HEK293 (cell line): ENCODE measurements around the gene TDP2.

Experiments
- BCL11A ChIP-seq: fragments of 450-650 bp; formaldehyde crosslinking; IDR thresholded peaks from 2 replicates; pipeline ENCODE4 v1.5.1; 2016; ENCODE audit warnings: low read depth, missing biosample characterization, missing genetic modification characterization
- HOXC10 ChIP-seq: sonication (generic); formaldehyde crosslinking; IDR thresholded peaks from 2 replicates; pipeline ENCODE4 v1.8.1; 2023; ENCODE audit warnings: mild to moderate bottlenecking, missing genetic modification reagents
- KLF8 ChIP-seq: fragments of 450-650 bp; formaldehyde crosslinking; IDR thresholded peaks from 2 replicates; pipeline ENCODE4 v1.5.1; 2016; ENCODE audit warnings: missing biosample characterization, missing genetic modification characterization
- TRIM28 ChIP-seq: IDR thresholded peaks from 2 replicates; pipeline ENCODE4 v1.6.1; 2011; ENCODE audit warnings: low read length, control low read depth, borderline replicate concordance
- WT1 ChIP-seq: fragments of 450-650 bp; formaldehyde crosslinking; IDR thresholded peaks from 2 replicates; pipeline ENCODE4 v1.5.1; 2016; ENCODE audit warnings: missing biosample characterization, missing genetic modification characterization
- YY1 ChIP-seq: fragments of 450-650 bp; formaldehyde crosslinking; IDR thresholded peaks from 2 replicates; pipeline ENCODE4 v1.5.1; 2018; ENCODE audit warnings: missing biosample characterization, missing genetic modification characterization
- ZBTB7A ChIP-seq: fragments of 450-650 bp; formaldehyde crosslinking; IDR thresholded peaks from 2 replicates; pipeline ENCODE4 v1.5.1; 2016; ENCODE audit warnings: low read depth, missing biosample characterization, missing genetic modification characterization
- ZFP41 ChIP-seq: fragments of 450-650 bp; formaldehyde crosslinking; IDR thresholded peaks from 2 replicates; pipeline ENCODE4 v1.5.1; 2016; ENCODE audit warnings: missing biosample characterization, missing genetic modification characterization, borderline replicate concordance
- ZNF112 ChIP-seq: fragments of 450-650 bp; formaldehyde crosslinking; IDR thresholded peaks from 2 replicates; pipeline ENCODE4 v1.5.0; 2017; ENCODE audit warnings: missing biosample characterization, missing genetic modification characterization
- ZNF133 ChIP-seq: fragments of 450-650 bp; formaldehyde crosslinking; IDR thresholded peaks from 2 replicates; pipeline ENCODE4 v1.5.1; 2016; ENCODE audit warnings: missing biosample characterization, missing genetic modification characterization
- ZNF155 ChIP-seq: fragments of 450-650 bp; formaldehyde crosslinking; IDR thresholded peaks from 2 replicates; pipeline ENCODE4 v1.5.1; 2016; ENCODE audit warnings: missing biosample characterization, missing genetic modification characterization
- ZNF23 ChIP-seq: fragments of 450-650 bp; formaldehyde crosslinking; IDR thresholded peaks from 2 replicates; pipeline ENCODE4 v1.5.1; 2016; ENCODE audit warnings: missing biosample characterization, missing genetic modification characterization, borderline replicate concordance
- ZNF274 ChIP-seq, 2 experiments: fragments of 200-500 bp in 1 of 2; fragments of 450-650 bp in 1 of 2; sonication (Bioruptor generic) in 1 of 2; formaldehyde crosslinking in 1 of 2; IDR thresholded peaks; 2 replicates each; pipeline versions ENCODE4 v1.5.1 to v1.6.1; 2014 to 2016; ENCODE audit warnings: borderline replicate concordance in 1 of 2, inconsistent platforms in 1 of 2, low read length in 1 of 2, missing biosample characterization in 1 of 2, missing genetic modification characterization in 1 of 2
- ZNF529 ChIP-seq: fragments of 450-650 bp; formaldehyde crosslinking; IDR thresholded peaks from 2 replicates; pipeline ENCODE4 v1.5.1; 2017; ENCODE audit warnings: missing genetic modification characterization, missing biosample characterization; ENCODE audit not compliant: insufficient replicate concordance
- ZNF530 ChIP-seq: fragments of 450-650 bp; formaldehyde crosslinking; IDR thresholded peaks from 2 replicates; pipeline ENCODE4 v1.5.1; 2016; ENCODE audit warnings: low read depth, missing biosample characterization, missing genetic modification characterization
- ZNF596 ChIP-seq: fragments of 450-650 bp; IDR thresholded peaks from 2 replicates; pipeline ENCODE4 v1.5.0; 2018; ENCODE audit warnings: missing biosample characterization, mild to moderate bottlenecking, missing genetic modification characterization, moderate library complexity
- ZNF660 ChIP-seq: fragments of 450-650 bp; IDR thresholded peaks from 2 replicates; pipeline ENCODE4 v1.5.1; 2018; ENCODE audit warnings: missing biosample characterization, mild to moderate bottlenecking, missing genetic modification characterization
- ZNF747 ChIP-seq: fragments of 450-650 bp; formaldehyde crosslinking; IDR thresholded peaks from 2 replicates; pipeline ENCODE4 v1.5.1; 2016; ENCODE audit warnings: missing biosample characterization, missing genetic modification characterization
- ZNF785 ChIP-seq: fragments of 450-650 bp; formaldehyde crosslinking; IDR thresholded peaks from 2 replicates; pipeline ENCODE4 v1.5.1; 2016; ENCODE audit warnings: missing biosample characterization, missing genetic modification characterization
- ZNF791 ChIP-seq: fragments of 450-650 bp; formaldehyde crosslinking; IDR thresholded peaks from 2 replicates; pipeline ENCODE4 v1.5.1; 2016; ENCODE audit warnings: missing biosample characterization, missing genetic modification characterization
- TF ChIP-seq, protein P1 (sequence below): IDR thresholded peaks from 2 replicates; pipeline ENCODE4 v1.6.1; 2011; ENCODE audit warnings: mild to moderate bottlenecking, low read depth, low read length, borderline replicate concordance
- TF ChIP-seq, protein P2 (sequence below): fragments of 450-650 bp; formaldehyde crosslinking; IDR thresholded peaks from 2 replicates; pipeline ENCODE4 v1.5.1; 2017; ENCODE audit warnings: missing biosample characterization, missing genetic modification characterization
- TF ChIP-seq, protein P3 (sequence below): fragments of 450-650 bp; formaldehyde crosslinking; IDR thresholded peaks from 2 replicates; pipeline ENCODE4 v1.5.1; 2016; ENCODE audit warnings: missing biosample characterization, missing genetic modification characterization
- TF ChIP-seq, protein P4 (sequence below): fragments of 450-650 bp; formaldehyde crosslinking; IDR thresholded peaks from 2 replicates; pipeline ENCODE4 v1.5.1; 2016; ENCODE audit warnings: missing biosample characterization, missing genetic modification characterization
- TF ChIP-seq, protein P5 (sequence below): fragments of 450-650 bp; formaldehyde crosslinking; IDR thresholded peaks from 2 replicates; pipeline ENCODE4 v1.5.1; 2017; ENCODE audit warnings: missing biosample characterization, missing genetic modification characterization
- TF ChIP-seq, protein P6 (sequence below): fragments of 450-650 bp; IDR thresholded peaks from 2 replicates; pipeline ENCODE4 v1.5.1; 2018; ENCODE audit warnings: missing biosample characterization, mild to moderate bottlenecking, missing genetic modification characterization
- TF ChIP-seq, protein P7 (sequence below): fragments of 450-650 bp; formaldehyde crosslinking; IDR thresholded peaks from 2 replicates; pipeline ENCODE4 v1.5.1; 2016; ENCODE audit warnings: missing biosample characterization, missing genetic modification characterization

TDP2 gene

DNA sequence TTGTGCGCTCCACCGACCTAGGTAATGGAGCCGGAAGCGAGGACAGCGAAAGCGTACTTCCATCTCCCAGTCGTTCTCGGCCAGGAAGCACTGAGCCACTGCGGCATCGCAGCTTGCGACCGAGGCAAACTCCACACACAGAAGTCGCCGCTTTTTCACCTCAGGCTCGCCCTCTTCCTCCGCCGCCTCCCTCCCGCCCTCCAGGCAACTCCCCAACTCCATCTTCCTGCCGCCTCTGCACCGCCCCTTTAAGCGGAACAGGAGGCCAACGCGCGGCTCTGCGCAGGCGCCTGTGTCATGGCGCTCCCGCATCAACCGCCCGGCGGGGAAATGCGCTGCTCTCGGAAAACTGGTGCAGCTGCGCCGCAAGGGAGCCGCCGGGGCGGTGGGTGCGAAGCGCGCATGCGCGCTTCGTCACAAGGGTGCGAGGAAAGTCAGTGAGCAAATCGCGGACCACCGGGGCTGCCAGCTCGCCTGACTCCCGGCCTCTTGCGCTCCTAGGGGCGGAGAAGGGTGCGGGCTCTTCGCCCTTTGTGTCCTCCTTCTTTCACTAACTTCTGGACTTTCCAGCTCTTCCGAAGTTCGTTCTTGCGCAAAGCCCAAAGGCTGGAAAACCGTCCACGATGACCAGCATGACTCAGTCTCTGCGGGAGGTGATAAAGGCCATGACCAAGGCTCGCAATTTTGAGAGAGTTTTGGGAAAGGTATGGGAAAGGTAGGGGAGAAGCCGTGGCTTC, at the start of gene TDP2, which contains the start of gene ACOT13 (continued):
- TF ChIP-seq TRIM28 (peak; percentile 57; the same call in 1 of the 2 replicates), ZNF747 (tag by site-specific recombination) (no peak), ZNF785 (tag by site-specific recombination) (no peak), ZBTB7A (tag by site-specific recombination) (no peak), ZNF529 (tag by site-specific recombination) (no peak), HOXC10 (CRISPR knock-in tag) (peak; percentile 57; the same call in 1 of the 2 replicates), ZNF274 (IDR thresholded peaks at IDR 0.05; ENCODE audit: low read length) (no peak), ZNF274 (tag by site-specific recombination; IDR thresholded peaks at IDR 0.05; ENCODE audit: borderline replicate concordance) (no peak), ZNF791 (no peak), ZNF155 (tag by site-specific recombination) (no peak), ZNF660 (tag by site-specific recombination) (0 out of 2 replicates have a peak, but pooled peaks have one; percentile 80), BCL11A (tag by site-specific recombination) (no peak), ZNF133 (peak; percentile 40; the same call in 1 of the 2 replicates), ZNF530 (tag by site-specific recombination) (no peak), ZNF23 (tag by site-specific recombination) (no peak), ZFP41 (tag by site-specific recombination) (no peak), KLF8 (tag by site-specific recombination) (peak; percentile 87), ZNF112 (tag by site-specific recombination) (no peak), WT1 (peak; percentile 92), ZNF596 (tag by site-specific recombination) (no peak), YY1 (peak; percentile 64; the same call in 1 of the 2 replicates)
- TF ChIP-seq, protein P1, sequence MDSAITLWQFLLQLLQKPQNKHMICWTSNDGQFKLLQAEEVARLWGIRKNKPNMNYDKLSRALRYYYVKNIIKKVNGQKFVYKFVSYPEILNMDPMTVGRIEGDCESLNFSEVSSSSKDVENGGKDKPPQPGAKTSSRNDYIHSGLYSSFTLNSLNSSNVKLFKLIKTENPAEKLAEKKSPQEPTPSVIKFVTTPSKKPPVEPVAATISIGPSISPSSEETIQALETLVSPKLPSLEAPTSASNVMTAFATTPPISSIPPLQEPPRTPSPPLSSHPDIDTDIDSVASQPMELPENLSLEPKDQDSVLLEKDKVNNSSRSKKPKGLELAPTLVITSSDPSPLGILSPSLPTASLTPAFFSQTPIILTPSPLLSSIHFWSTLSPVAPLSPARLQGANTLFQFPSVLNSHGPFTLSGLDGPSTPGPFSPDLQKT, result no peak
- TF ChIP-seq, protein P2, sequence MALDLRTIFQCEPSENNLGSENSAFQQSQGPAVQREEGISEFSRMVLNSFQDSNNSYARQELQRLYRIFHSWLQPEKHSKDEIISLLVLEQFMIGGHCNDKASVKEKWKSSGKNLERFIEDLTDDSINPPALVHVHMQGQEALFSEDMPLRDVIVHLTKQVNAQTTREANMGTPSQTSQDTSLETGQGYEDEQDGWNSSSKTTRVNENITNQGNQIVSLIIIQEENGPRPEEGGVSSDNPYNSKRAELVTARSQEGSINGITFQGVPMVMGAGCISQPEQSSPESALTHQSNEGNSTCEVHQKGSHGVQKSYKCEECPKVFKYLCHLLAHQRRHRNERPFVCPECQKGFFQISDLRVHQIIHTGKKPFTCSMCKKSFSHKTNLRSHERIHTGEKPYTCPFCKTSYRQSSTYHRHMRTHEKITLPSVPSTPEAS (tag by site-specific recombination), result peak; percentile 40; the same call in 1 of the 2 replicates
- TF ChIP-seq, protein P3, sequence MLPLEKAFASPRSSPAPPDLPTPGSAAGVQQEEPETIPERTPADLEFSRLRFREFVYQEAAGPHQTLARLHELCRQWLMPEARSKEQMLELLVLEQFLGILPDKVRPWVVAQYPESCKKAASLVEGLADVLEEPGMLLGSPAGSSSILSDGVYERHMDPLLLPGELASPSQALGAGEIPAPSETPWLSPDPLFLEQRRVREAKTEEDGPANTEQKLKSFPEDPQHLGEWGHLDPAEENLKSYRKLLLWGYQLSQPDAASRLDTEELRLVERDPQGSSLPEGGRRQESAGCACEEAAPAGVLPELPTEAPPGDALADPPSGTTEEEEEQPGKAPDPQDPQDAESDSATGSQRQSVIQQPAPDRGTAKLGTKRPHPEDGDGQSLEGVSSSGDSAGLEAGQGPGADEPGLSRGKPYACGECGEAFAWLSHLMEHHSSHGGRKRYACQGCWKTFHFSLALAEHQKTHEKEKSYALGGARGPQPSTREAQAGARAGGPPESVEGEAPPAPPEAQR (tag by site-specific recombination), result no peak
- TF ChIP-seq, protein P4, sequence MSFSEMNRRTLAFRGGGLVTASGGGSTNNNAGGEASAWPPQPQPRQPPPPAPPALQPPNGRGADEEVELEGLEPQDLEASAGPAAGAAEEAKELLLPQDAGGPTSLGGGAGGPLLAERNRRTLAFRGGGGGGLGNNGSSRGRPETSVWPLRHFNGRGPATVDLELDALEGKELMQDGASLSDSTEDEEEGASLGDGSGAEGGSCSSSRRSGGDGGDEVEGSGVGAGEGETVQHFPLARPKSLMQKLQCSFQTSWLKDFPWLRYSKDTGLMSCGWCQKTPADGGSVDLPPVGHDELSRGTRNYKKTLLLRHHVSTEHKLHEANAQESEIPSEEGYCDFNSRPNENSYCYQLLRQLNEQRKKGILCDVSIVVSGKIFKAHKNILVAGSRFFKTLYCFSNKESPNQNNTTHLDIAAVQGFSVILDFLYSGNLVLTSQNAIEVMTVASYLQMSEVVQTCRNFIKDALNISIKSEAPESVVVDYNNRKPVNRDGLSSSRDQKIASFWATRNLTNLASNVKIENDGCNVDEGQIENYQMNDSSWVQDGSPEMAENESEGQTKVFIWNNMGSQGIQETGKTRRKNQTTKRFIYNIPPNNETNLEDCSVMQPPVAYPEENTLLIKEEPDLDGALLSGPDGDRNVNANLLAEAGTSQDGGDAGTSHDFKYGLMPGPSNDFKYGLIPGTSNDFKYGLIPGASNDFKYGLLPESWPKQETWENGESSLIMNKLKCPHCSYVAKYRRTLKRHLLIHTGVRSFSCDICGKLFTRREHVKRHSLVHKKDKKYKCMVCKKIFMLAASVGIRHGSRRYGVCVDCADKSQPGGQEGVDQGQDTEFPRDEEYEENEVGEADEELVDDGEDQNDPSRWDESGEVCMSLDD (tag by site-specific recombination), result peak; percentile 75
- TF ChIP-seq, protein P5, sequence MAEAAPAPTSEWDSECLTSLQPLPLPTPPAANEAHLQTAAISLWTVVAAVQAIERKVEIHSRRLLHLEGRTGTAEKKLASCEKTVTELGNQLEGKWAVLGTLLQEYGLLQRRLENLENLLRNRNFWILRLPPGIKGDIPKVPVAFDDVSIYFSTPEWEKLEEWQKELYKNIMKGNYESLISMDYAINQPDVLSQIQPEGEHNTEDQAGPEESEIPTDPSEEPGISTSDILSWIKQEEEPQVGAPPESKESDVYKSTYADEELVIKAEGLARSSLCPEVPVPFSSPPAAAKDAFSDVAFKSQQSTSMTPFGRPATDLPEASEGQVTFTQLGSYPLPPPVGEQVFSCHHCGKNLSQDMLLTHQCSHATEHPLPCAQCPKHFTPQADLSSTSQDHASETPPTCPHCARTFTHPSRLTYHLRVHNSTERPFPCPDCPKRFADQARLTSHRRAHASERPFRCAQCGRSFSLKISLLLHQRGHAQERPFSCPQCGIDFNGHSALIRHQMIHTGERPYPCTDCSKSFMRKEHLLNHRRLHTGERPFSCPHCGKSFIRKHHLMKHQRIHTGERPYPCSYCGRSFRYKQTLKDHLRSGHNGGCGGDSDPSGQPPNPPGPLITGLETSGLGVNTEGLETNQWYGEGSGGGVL (tag by site-specific recombination), result no peak
- TF ChIP-seq, protein P6, sequence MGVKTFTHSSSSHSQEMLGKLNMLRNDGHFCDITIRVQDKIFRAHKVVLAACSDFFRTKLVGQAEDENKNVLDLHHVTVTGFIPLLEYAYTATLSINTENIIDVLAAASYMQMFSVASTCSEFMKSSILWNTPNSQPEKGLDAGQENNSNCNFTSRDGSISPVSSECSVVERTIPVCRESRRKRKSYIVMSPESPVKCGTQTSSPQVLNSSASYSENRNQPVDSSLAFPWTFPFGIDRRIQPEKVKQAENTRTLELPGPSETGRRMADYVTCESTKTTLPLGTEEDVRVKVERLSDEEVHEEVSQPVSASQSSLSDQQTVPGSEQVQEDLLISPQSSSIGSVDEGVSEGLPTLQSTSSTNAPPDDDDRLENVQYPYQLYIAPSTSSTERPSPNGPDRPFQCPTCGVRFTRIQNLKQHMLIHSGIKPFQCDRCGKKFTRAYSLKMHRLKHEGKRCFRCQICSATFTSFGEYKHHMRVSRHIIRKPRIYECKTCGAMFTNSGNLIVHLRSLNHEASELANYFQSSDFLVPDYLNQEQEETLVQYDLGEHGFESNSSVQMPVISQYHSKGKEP (tag by site-specific recombination), result peak; percentile 85; the same call in 1 of the 2 replicates
- TF ChIP-seq, protein P7, sequence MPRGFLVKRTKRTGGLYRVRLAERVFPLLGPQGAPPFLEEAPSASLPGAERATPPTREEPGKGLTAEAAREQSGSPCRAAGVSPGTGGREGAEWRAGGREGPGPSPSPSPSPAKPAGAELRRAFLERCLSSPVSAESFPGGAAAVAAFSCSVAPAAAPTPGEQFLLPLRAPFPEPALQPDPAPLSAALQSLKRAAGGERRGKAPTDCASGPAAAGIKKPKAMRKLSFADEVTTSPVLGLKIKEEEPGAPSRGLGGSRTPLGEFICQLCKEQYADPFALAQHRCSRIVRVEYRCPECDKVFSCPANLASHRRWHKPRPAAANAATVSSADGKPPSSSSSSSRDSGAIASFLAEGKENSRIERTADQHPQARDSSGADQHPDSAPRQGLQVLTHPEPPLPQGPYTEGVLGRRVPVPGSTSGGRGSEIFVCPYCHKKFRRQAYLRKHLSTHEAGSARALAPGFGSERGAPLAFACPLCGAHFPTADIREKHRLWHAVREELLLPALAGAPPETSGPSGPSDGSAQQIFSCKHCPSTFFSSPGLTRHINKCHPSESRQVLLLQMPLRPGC (tag by site-specific recombination), result no peak
